C4-2B (cell line): ENCODE data around the gene AUTS2.

Experiments used
- ZFX ChIP-seq: fragments of 450-650 bp; IDR thresholded peaks from 2 replicates; pipeline ENCODE4 v1.6.1; 2017
- TF ChIP-seq, protein P1 (sequence below): fragments of 450-650 bp; conservative IDR thresholded peaks from 2 replicates; pipeline ENCODE4 v1.5.1; 2017; ENCODE audit warnings: mild to moderate bottlenecking

DNA sequence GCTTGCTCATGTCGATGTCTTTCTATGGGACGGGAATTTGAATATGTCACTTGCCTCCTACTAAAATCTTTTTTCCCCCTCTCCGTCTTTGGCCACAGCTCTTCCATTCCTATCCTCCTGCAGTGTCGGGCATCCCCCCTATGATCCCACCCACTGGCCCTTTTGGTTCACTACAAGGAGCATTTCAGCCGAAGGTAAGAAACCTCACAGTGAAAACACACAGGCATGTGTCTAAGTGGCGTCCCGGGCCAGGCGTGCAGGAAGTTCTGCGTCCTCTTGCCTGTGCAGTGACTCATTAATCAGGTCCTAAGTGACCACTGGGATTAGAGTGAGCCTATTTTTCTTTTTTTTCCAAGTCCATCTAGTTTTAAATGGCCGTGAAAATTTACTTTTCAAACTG lies 1173.2 kb downstream of the AUTS2 start:
- TF ChIP-seq, protein P1, sequence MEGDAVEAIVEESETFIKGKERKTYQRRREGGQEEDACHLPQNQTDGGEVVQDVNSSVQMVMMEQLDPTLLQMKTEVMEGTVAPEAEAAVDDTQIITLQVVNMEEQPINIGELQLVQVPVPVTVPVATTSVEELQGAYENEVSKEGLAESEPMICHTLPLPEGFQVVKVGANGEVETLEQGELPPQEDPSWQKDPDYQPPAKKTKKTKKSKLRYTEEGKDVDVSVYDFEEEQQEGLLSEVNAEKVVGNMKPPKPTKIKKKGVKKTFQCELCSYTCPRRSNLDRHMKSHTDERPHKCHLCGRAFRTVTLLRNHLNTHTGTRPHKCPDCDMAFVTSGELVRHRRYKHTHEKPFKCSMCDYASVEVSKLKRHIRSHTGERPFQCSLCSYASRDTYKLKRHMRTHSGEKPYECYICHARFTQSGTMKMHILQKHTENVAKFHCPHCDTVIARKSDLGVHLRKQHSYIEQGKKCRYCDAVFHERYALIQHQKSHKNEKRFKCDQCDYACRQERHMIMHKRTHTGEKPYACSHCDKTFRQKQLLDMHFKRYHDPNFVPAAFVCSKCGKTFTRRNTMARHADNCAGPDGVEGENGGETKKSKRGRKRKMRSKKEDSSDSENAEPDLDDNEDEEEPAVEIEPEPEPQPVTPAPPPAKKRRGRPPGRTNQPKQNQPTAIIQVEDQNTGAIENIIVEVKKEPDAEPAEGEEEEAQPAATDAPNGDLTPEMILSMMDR: no peak
- no peak for TF ChIP-seq ZFX
